HG03439 (cell line): ENCODE results near the gene KRTCAP2.
A peak's percentile ranks its signal among the peaks of the same experiment; 100 is the strongest.
"Not testable (repeated sequence)": the region's sequence is repeated elsewhere in the genome, so short reads cannot be mapped to it uniquely, and the experiment has no call there.

Experiments used
- ATAC-seq: cut with Tn5 transposase; IDR thresholded peaks from one replicate; pipeline ENCODE4 v1.9.1; 2021; ENCODE audit warnings: mild to moderate bottlenecking, moderate library complexity; ENCODE audit not compliant: unreplicated experiment

Gene KRTCAP2

DNA sequence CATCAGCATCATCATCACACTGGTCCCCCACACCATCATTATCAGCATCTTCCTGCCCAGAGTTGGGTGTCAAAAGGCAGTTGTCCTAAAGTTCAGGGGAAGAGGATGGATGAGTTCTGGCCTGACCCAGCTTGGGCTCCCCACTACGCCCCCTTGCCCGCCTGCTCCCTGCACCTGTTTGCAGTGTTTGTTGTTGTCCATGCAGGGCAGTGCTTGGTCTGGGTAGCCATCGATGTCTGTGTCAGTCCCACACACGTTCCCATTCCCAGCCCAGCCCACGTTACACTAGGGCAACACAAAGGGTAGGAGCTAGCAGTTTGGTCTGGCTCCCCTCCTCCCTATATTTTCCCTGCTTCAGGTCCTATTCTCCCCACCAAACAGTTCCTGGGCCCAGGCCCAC lies 27.8 kb upstream of the KRTCAP2 start:
- ATAC-seq, result no peak

DNA sequence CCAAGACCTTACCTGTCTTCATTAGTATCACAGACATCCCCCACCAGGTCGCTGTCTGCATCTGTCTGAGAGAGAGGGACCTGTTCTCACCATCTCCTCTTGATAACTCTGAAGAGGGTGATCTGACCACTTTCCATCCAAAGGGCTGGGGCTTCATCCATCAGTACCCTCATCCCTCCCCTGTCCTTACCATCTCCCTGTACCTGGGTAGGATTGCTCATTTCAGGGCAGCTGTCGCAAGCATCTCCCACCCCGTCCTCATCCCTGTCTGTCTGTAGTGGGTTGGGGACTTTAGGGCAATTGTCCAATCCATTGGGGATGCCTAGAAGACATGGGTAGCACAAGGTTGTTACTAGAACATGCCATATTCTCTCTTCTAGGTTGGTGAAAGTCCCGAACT lies 26.7 kb upstream of the KRTCAP2 start:
- no peak for ATAC-seq

DNA sequence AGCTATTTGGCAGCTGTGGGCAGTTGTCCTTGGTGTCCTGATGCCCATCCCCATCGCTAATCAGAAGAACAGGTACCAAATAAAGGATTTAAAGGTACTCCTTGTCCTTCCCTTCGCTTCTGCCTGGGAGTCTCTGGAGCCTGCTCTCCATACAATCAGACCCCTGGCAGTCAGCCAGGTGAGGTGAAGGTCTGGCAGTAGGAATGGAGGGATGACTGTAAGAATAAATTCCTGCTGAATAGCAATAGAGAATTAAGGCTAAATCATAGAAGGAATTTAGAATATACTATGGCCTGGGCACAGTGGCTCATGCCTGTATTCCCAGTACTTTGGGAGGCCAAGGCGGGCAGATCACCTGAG lies 25.4 kb upstream of the KRTCAP2 start:
- ATAC-seq, result no peak

DNA sequence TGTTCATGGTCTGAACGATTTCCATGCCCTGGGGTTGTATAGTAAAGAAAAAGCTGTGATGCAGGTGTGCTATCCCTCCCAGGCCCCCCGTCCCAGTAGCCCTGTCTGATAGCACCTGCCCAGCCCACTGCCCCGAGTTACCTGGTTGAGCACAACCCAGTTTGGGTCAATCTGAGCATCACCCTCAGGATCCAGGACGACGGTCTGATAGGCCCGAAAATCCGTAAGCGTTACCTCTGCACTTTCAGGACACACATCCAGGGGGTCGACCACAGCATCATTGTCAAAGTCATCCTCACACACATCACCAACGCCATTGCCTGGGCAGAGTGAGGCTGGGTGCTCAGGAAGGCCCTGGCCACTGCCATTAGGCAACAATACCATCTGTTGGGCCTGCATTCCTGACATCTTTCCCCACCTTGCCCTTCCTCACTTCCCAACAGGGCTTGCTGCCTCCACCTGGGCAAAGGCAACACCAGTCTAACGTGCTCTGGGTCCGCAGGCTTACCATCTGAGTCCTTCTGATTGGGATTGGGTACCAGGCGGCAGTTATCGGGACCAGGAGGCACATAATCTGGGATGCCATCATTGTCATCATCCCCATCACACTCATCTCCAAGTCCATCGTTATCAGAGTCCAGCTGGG lies 24.9 kb upstream of the KRTCAP2 start:
- ATAC-seq, result no peak

DNA sequence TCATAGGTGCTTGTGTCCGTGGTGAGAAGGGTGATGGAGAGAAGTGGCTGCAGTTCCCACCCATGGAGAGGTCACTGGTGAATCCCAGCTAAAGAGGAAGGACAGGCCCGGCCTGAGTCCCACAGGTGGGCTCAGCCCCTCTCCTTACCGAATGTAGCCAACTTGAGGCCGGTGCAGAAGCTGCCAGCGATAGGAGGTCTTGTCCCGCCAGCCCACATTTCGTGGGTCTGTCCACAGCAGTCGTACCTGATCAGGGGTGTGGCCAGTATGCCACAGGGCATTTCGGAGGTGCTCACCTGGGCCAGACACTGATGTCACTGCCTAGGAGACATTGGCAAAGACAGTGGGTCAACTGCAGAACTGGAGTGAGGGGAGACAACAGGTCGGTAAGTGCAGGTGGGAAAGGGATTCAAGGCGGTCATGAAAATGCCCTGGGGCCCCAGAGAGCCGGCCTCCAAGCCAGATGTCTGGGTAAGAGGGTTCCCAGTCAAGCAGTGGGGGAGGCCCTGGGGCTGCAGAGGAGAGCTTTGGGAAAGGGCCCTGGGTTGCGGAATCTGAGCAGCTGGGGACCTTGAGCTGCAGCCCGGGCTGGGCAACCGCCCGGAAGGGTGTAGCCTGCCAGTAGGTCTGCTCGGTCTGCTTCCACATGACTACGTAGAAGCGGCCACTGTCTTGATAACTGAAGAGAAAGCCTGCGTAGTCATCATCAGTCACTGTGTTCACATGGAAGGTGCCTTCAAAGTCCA lies 24.0 kb upstream of the KRTCAP2 start:
- no peak for ATAC-seq

DNA sequence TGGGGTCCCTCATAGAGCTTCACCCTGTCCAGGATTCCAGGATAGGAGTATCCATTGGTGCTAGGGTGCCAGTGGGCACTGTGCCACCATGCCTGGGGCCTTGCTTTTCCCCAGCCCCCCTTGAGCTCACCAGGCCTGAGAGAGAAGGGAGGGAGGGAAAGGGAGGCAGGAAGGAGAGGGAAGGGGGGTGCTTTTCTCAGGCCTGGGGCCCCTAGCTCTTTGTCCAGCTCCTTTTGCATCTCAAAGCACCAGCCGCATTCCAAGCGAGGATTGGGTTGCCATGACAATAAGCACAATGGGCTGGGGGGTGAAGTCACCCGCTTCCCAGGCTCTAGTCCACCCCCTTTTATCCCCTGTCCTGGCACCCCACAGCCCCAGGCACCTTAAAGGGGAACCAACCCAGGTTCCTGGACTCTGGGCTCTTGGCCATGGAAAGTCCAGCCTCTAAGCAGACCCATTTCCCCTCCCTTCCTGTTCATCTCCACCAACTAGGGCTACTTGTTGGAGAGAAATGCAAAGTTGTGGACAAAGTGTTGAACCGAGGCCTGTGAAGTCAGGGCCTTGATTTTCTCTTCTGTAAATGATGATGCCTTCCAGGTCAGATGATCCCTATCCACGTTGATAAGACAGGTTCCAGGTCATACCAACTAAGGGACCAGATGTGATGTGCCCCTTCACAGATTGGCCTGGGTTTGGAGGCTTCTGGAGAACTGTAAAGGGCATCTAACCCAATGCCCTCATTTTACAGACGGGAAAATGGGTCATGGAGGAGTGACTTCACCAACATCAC lies 23.2 kb upstream of the KRTCAP2 start:
- no peak for ATAC-seq

DNA sequence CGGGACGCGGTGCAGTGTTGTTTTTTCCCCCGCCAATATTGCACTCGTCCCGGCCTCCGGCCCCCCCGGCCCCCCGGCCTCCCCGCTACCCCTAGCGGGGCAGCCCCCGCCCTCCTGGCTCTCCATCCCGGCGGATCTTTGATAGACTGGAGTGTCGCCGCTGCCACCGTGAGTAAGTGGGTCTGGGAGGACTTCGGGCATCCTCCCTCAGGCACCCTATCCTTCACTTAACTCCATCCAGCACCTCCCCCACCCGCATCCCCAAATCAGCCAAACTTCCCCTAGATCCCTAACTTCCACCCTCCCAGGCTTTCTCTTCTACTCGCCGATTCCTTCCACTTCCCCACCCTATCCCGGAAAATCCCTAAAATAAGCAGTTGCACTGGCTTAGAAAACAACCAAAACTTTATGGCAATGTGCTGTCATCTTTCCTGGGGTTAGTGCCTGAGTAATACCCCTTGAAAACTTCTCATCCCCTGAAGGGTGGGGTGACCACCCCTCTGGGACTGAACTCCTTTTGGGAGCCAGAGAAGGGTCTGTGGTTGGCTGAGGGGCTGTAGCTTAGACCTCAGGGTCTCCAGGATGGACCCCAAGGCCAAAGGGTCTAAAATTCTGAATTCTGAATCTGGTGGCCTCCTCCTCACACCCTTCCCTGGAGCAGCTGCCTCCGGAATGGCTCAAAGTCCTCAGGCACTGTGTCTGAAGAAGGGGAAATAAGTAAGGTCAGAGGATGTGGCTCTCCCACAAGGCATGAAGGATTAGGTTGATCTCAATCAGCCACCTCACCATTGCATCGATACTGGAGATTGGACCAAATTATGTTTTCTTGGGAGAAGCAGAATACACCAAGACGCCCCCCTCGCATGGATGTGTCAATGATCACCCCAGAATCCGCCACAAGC lies 22.3 kb upstream of the KRTCAP2 start:
- ATAC-seq, result no peak

DNA sequence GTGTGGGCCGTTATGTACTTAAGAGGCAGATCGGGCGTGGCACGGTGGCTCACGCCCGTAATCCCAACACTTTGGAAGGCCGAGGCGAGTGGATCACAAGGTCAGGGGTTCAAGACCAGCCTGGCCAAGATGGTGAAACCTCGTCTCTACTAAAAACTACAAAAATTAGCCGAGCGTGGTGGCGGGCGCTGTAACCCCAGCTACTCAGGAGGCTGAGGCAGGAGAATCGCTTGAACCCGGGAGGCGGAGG lies 20.8 kb upstream of the KRTCAP2 start:
- not testable (repeated sequence) for ATAC-seq

DNA sequence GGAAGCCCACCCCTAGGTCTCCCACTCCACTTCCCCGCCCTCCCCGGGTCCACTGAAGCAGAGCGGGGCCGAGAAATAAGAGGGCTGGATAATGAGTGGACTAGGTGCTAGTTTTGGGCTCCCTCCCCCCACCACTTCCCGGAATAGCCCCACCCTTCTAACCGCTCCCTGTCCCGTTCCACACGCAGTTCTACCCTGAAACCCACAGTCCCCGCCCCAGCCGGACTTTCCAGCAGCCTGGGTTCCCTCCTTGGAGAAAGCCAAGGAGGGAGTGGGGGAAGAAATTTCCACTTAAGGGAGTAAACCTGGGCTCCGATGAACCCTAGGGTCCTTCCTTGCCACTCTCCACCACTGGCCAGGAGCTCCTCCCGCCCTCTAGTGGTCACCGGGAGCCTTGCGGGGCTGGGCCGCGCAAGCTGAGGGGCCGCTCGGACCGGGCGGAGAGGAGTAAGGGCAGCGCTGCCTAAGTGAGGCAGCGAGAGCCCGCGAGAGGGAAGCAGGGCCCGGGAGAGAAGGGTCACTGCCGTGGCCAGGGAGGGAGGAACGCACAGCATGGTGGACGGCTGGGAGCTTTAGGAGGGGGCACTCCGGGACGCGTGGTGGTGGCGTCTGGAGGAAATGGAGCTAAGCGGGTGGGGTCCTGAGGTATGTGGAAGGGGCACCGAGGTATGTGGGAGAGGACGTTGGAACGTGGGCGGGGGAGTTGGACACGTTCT lies 20.3 kb upstream of the KRTCAP2 start:
- peak; percentile 56 for ATAC-seq

DNA sequence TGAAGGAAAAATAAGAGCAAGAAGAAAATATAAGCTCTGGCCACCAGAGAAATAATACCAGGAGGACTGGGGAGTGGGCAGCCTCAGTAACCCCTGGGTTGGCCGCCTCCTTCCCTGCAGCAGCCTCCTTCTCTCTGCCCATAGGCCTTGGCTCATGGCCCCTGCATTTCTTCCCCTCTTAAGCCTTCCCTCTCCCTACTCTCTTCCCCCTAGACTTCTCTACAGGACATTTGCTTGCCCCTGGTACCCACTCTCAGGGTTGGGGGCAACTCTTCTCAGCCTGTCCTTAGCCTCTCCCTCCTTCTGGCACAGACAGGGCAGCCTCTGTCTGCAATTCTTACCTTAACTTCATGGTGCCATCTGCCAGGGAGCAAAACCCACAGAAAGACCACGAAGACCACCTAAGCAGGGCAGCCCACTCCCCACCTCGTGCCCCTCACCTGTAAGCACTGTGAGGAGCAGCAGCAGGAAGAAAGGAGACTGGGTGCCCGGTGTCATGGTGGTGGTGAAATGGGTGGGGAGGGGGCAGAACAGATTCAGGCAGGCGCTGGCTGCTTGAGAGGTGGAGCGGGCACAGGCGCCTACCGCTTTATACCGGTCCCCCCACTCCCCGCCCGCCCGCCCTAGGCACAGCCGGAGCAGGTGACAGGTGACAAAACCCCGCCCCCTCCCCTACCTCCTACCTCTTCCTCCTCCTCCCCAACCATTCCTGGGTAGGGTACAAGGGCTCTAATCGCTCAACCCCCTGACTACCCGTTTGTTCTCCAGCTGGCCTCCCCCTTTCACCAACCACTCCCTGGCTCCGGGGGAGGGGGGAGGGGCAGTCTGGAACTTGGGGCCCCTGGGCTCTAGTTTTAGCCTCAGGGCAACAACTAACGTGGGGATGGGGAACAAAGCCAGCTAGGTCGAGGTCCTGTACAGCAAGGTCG lies 19.5 kb upstream of the KRTCAP2 start:
- no peak for ATAC-seq

DNA sequence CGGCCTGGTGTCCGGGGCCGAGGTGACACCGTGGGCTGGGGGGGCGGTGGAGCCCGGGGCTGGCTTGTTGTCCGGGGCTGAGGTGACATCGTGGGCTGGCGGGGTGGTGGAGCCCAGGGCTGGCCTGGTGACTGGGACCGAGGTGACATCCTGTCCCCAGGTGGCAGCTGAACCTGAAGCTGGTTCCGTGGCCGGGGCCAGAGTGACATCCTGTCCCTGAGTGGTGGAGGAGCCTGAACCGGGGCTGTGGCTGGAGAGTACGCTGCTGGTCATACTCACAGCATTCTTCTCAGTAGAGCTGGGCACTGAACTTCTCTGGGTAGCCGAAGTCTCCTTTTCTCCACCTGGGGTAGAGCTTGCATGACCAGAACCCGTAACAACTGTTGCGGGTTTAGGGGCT lies 18.8 kb upstream of the KRTCAP2 start:
- no peak for ATAC-seq

DNA sequence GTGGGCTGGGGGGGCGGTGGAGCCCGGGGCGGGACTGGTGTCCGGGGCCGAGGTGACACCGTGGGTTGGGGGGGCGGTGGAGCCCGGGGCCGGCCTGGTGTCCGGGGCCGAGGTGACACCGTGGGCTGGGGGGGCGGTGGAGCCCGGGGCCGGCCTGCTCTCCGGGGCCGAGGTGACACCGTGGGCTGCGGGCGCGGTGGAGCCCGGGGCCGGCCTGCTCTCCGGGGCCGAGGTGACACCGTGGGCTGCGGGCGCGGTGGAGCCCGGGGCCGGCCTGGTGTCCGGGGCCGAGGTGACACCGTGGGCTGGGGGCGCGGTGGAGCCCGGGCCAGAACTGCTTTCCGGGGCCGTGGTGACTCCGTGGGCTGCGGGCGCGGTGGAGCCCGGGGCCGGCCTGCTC lies 16.8 kb upstream of the KRTCAP2 start:
- not testable (repeated sequence) for ATAC-seq

DNA sequence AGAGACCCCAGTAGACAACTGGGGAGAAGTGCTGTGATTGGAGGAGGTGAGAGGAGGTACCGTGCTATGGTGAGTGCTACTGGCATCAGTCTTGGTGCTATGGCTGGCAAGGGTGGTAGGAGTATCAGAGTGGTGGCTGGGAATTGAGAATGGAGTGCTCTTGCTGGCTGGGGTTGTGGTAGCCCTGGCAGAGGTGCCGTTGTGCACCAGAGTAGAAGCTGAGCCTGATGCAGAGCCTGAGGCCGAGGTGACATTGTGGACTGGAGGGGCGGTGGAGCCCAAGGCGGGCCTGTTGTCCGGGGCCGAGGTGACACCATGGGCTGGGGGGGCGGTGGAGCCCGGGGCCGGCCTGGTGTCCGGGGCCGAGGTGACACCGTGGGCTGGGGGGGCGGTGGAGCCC lies 15.2 kb upstream of the KRTCAP2 start:
- ATAC-seq, result no peak

DNA sequence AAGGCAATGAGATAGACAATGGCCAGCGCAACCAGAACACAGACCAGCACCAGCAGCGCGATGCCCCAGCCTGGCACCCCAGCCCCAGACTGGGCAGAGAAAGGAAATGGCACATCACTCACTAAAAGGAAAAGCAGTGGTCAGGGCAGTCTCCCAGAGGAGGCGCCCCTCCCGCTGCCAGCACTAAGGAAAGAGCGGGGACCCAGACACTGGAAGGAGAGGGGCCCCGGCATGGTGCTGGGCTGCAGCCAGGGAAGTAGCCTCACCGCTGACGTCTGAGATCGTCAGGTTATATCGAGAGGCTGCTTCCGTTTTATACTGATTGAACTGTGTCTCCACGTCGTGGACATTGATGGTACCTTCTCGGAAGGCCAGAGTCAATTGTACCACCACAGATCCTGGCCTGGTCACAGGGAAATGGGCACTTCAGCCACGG lies 14.4 kb upstream of the KRTCAP2 start:
- no peak for ATAC-seq

DNA sequence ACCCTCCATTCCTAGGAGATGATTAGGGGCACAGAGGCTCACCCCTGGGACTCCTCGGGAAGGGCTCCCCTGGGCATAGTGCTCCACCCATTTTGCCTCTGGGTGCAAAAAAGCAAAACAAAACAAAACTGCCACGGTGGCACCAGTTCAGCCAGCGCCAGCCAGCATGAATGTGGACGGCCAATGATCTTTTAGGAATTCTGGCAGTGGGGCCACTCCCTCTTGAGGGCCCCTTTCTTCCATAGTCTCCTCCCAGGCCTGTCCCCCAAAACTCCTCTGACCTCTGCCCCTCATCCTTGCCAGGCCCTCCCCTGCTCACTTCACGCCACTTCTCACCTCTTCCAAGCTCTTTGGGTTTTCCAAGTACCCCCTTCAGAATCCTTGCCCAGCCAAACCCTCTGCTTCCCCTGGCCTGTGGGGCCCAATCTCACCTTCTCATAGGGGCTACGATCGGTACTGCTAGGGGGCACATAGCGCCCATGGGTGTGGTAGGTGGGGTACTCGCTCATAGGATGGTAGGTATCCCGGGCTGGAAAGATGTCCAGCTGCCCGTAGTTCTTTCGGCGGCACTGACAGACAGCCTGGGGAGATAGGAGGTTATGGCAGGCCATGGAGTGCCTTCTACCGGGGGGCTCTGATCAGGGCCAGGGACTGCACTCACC lies 13.8 kb upstream of the KRTCAP2 start:
- no peak for ATAC-seq

DNA sequence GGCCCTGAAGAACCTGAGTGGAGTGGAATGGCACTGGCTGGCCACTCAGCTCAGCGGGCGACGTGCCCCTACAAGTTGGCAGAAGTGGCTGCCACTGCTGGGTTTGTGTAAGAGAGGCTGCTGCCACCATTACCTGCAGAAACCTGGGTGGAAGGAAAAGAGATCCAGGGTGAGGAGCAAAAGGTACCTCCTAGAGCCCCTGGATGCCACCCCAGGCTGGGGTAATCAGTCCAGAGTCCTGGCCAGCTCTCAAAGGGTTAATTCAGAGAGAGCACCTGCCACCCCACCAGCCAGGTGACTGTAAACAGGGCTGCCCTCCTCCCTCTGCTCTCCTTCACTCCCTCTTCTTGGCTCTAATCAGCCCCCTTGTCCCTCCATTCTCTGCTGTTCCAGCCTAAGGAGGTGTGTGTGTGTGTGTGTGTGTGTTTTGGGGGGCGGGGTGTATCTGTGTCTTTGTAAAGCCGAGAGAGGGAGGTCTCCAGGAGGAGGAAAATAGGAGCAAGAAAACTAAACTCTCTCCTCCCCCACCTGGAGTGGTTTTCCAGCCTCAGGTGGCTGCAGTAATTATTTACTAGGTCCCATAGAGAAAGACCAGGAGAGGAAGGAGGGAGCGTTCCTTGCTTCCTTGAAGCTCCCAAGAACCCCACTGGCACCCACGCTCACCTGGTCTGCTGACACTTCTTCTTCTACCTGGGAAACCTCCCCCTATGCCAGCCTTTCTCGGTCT lies 13.1 kb upstream of the KRTCAP2 start:
- no peak for ATAC-seq

DNA sequence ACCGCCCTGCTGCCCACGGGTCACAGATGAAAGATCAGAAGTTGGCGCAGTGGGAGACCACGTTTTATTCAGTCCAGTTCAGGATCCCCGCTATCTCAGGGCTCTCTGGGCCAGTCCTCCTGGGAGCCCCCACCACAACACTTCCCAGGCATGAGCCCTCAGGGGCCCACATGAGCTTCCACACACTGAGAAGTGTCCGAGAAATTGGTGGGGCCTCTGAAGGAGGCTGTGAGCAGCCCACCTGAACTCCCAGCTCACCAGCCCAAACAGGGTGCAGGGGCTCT lies 12.6 kb upstream of the KRTCAP2 start:
- ATAC-seq, result peak; percentile 14
